Lung (tissue), 12 donors: Measurements from ENCODE around the gene PARVG. TPM values are rescaled to one million over a fixed set of nuclear protein-coding genes. Genes with fewer than 3 reads are reported as not detected.
A peak's percentile ranks its signal among the peaks of the same experiment; 100 is the strongest.

Experiments
- ATAC-seq: fragments of 200-7000 bp; cut with Tn5 transposase; one replicate; pipeline ENCODE4 v1.9.1; 2020; ENCODE audit warnings: moderate number of reproducible peaks; ENCODE audit not compliant: insufficient read depth, low FRiP score
- DNase-seq, 3 donors: peaks; one replicate each; pipeline ENCODE4 v3.0.0-alpha.2; 2013 to 2017
- H3K27ac ChIP-seq, 2 donors: one replicate each; pipeline ENCODE4 v1.5.1; 2013; ENCODE audit warnings: mild to moderate bottlenecking in 2 of 2, moderate library complexity in 2 of 2, control low read depth in 1 of 2, inconsistent platforms in 1 of 2, low read depth in 1 of 2, low read length in 1 of 2
- H3K27me3 ChIP-seq, 3 donors: one replicate each; pipeline ENCODE4 v1.5.1; 2013; ENCODE audit warnings: low read length in 2 of 3; ENCODE audit not compliant: control insufficient read depth in 3 of 3, insufficient read depth in 3 of 3
- H3K36me3 ChIP-seq, 4 donors: one replicate each; pipeline ENCODE4 v1.5.1; 2013; ENCODE audit warnings: low read length in 4 of 4, mild to moderate bottlenecking in 1 of 4, moderate library complexity in 1 of 4; ENCODE audit not compliant: control insufficient read depth in 4 of 4, insufficient read depth in 4 of 4
- H3K4me1 ChIP-seq, 5 donors: one replicate each; pipeline ENCODE4 v1.5.1; 2013; ENCODE audit warnings: low read length in 5 of 5, mild to moderate bottlenecking in 2 of 5, moderate library complexity in 1 of 5; ENCODE audit not compliant: control insufficient read depth in 5 of 5, insufficient read depth in 5 of 5
- H3K4me3 ChIP-seq: one replicate; pipeline ENCODE4 v1.5.1; 2013; ENCODE audit warnings: mild to moderate bottlenecking, control low read depth, moderate library complexity
- H3K9ac ChIP-seq, 2 donors: one replicate each; pipeline ENCODE4 v1.5.1; 2013; ENCODE audit warnings: low read length in 2 of 2, control low read depth in 1 of 2; ENCODE audit not compliant: insufficient read depth in 1 of 2
- H3K9me3 ChIP-seq, 4 donors: one replicate each; pipeline ENCODE4 v1.5.1; 2013; ENCODE audit warnings: low read length in 3 of 4, mild to moderate bottlenecking in 1 of 4, moderate library complexity in 1 of 4; ENCODE audit not compliant: control insufficient read depth in 4 of 4, insufficient read depth in 3 of 4
- CTCF ChIP-seq: IDR thresholded peaks from 2 replicates; pipeline ENCODE4 v1.5.1; 2012; ENCODE audit warnings: mild to moderate bottlenecking; ENCODE audit errors: control extremely low read depth, extremely low read depth
- WGBS, 2 donors: extraction: QIAGEN DNeasy Blood & Tissue Kit; methylation state at CpG; one replicate each; pipeline ENCODE4 v1.1.7; 2013; 5-methylcytosine and 5-hydroxymethylcytosine counted together
- polyA plus RNA-seq, 2 donors: library from polyadenylated mRNA; stranded (reverse); fragments of 200-250 nt; gene quantifications; one replicate each; pipeline ENCODE4 v1.2.1, GENCODE V29; 2013
- total RNA-seq, 2 donors: library from RNA; depleted of rRNA in 1 of 2; stranded (reverse); fragments of >200 nt in 1 of 2; gene quantifications; one replicate each; pipeline ENCODE4 v1.2.1, GENCODE V29; 2014 to 2021
- donor health status: control.
- donor health status: control.
- donor health status: Bipolar disorder and iron deficiency.
- donor health status: healthy.
- donor health status: DM: yes; HTN: yes; CAD: no.

The PARVG gene
- total and polyA plus RNA-seq, 4 donors = 20.4 to 67.4 (median 48.7) TPM

GRCh38 chr22:44144046-44144569, 36.6 kb upstream of the PARVG start:
- no peak overlapping the region for H3K27ac ChIP-seq
- H3K9me3 ChIP-seq = no peaks in the 10 kb centered on the region
- no peak overlapping the region for H3K4me3 ChIP-seq
- no peak for TF ChIP-seq CTCF
- 94 to 96% methylated on average over 10 of the region's 10 CpGs for WGBS, 2 donors
- no peak for DNase-seq
- peaks cover 0 to 2% (median 0%) of the 10 kb centered on the region in 3 donors for H3K27me3 ChIP-seq
- H3K9ac ChIP-seq = no peak overlapping the region
- ATAC-seq = no peak
- H3K4me1 ChIP-seq = peaks cover 3 to 64% (median 21%) of the 10 kb centered on the region in 5 donors
- H3K36me3 ChIP-seq = peaks cover 0 to 21% (median 4%) of the 10 kb centered on the region in 4 donors

DNA sequence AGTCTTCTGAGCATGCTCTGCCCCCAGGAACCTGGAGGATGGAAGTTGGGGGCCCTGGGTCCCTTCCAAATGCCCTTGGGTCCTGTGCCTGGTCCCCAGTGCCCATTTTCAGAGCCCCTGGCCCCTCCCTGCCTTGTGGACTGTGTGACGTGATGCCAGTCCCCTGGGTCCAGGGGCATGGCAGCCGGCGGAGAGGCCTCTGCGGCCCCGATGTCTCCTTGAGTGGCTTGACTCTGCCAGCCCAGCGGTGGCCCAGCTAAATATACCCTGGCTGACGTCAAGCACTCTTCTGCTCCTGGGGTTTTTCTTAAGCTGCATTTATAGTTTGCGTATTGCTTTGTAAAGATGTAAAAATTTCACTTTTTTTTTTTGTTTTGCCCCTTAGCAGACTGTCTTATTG, 35.2 kb upstream of the PARVG start:
- no peak for ATAC-seq
- H3K27me3 ChIP-seq = peaks cover 0 to 2% (median 0%) of the 10 kb centered on the region in 3 donors
- 81 to 90% methylated on average over 8 of the region's 8 CpGs for WGBS, 2 donors

GRCh38 chr22:44146088-44146861, 34.5 kb upstream of the PARVG start:
- Histone ChIP-seq H3K9ac (peak overlapping the region in 1 of 2 donors; percentile 38), H3K27ac (peak overlapping the region in 1 of 2 donors; percentile 3), H3K36me3 (peaks cover under 1 to 18% (median 4%) of the 10 kb centered on the region in 4 donors), H3K4me3 (no peak overlapping the region), H3K9me3 (no peaks in the 10 kb centered on the region), H3K4me1 (peaks cover 3 to 64% (median 21%) of the 10 kb centered on the region in 5 donors), H3K27me3 (peaks cover 0 to 2% (median 0%) of the 10 kb centered on the region in 3 donors)
- no peak for TF ChIP-seq CTCF
- DNase-seq (no peak), ATAC-seq (no peak)
- 94 to 95% methylated on average over 33 of the region's 33 CpGs for WGBS, 2 donors

More for the DNA sequence above, 35.2 kb upstream of the PARVG start:
- Histone ChIP-seq H3K9ac (no peak overlapping the region), H3K9me3 (no peaks in the 10 kb centered on the region), H3K4me1 (peaks cover 3 to 64% (median 21%) of the 10 kb centered on the region in 5 donors), H3K27ac (peak overlapping the region in 1 of 2 donors; percentile 76), H3K4me3 (no peak overlapping the region), H3K36me3 (peaks cover 0 to 19% (median 4%) of the 10 kb centered on the region in 4 donors)
- no peak for DNase-seq
- TF ChIP-seq CTCF = no peak
